OCI-LY1 (cell line): ENCODE measurements around the gene IRAK1.

ENCODE experiments used
- H2AFZ ChIP-seq: fragments of 200-600 bp; sonication (generic), shearing (Covaris generic); 2 replicates; pipeline ENCODE4 v1.6.0; 2014; ENCODE audit warnings: antibody characterized with exemption, mild to moderate bottlenecking, low read length
- H3F3A ChIP-seq: fragments of 200-600 bp; sonication (generic), shearing (Covaris generic); 2 replicates; pipeline ENCODE4 v1.6.0; 2014; ENCODE audit warnings: mild to moderate bottlenecking, antibody characterized with exemption, low read length, moderate library complexity; ENCODE audit not compliant: insufficient read depth
- H3K27ac ChIP-seq: fragments of 200-600 bp; sonication (generic); 2 replicates; pipeline ENCODE4 v1.5.1; 2014; ENCODE audit warnings: low read length, mixed run types, mild to moderate bottlenecking, low read depth; ENCODE audit not compliant: poor library complexity, severe bottlenecking
- H3K27me3 ChIP-seq: fragments of 200-600 bp; sonication (generic); 2 replicates; pipeline ENCODE4 v1.6.0; 2014; ENCODE audit warnings: antibody characterized with exemption, mild to moderate bottlenecking, low read length, moderate library complexity; ENCODE audit not compliant: insufficient read depth
- H3K36me3 ChIP-seq: fragments of 200-600 bp; sonication (generic); 2 replicates; pipeline ENCODE4 v1.6.1; 2014; ENCODE audit warnings: mild to moderate bottlenecking, antibody characterized with exemption, low read length, moderate library complexity, mixed read lengths; ENCODE audit not compliant: insufficient read depth
- H3K4me1 ChIP-seq: fragments of 200-600 bp; sonication (generic); 2 replicates; pipeline ENCODE4 v1.5.1; 2014; ENCODE audit warnings: mild to moderate bottlenecking, low read length, moderate library complexity; ENCODE audit not compliant: insufficient read depth, severe bottlenecking
- H3K4me2 ChIP-seq: fragments of 200-600 bp; sonication (generic), shearing (Covaris generic); 2 replicates; pipeline ENCODE4 v1.6.1; 2014; ENCODE audit warnings: low read length
- H3K4me3 ChIP-seq: fragments of 200-600 bp; sonication (generic); 2 replicates; pipeline ENCODE4 v1.5.1; 2014; ENCODE audit warnings: low read length, low read depth, mild to moderate bottlenecking, mixed read lengths; ENCODE audit not compliant: poor library complexity, severe bottlenecking
- H3K79me2 ChIP-seq: fragments of 200-600 bp; shearing (Covaris generic); 2 replicates; pipeline ENCODE4 v1.6.1; 2016; ENCODE audit warnings: mixed run types, low read length, mixed read lengths; ENCODE audit not compliant: insufficient read depth
- H3K9ac ChIP-seq: fragments of 200-600 bp; sonication (generic), shearing (Covaris generic); 2 replicates; pipeline ENCODE4 v1.6.1; 2014; ENCODE audit warnings: mild to moderate bottlenecking, low read length, mixed read lengths
- H3K9me2 ChIP-seq: fragments of 200-600 bp; sonication (generic), shearing (Covaris generic); 2 replicates; pipeline ENCODE4 v1.6.1; 2014; ENCODE audit warnings: low read depth, mild to moderate bottlenecking, low read length, mixed read lengths
- H3K9me3 ChIP-seq: fragments of 200-600 bp; shearing (Covaris generic); 2 replicates; pipeline ENCODE4 v1.6.1; 2014; ENCODE audit warnings: low read length, mixed read lengths
- H4K20me1 ChIP-seq: fragments of 200-600 bp; sonication (generic), shearing (Covaris generic); 2 replicates; pipeline ENCODE4 v1.6.0; 2016; ENCODE audit warnings: mild to moderate bottlenecking, low read length; ENCODE audit not compliant: insufficient read depth
- EZH2 ChIP-seq: fragments of 200-600 bp; sonication (generic), shearing (Covaris generic); IDR thresholded peaks from 2 replicates; pipeline ENCODE4 v1.8.0; 2017; ENCODE audit warnings: borderline replicate concordance, mixed run types, mild to moderate bottlenecking, antibody characterized with exemption, low read length, moderate library complexity, mixed read lengths
- TF ChIP-seq, protein P1 (sequence below): fragments of 200-600 bp; sonication (generic), shearing (Covaris generic); IDR thresholded peaks from 2 replicates; pipeline ENCODE4 v1.5.1; 2017; ENCODE audit warnings: mild to moderate bottlenecking, antibody characterized with exemption, low read length, moderate library complexity, mixed read lengths

The IRAK1 gene

DNA sequence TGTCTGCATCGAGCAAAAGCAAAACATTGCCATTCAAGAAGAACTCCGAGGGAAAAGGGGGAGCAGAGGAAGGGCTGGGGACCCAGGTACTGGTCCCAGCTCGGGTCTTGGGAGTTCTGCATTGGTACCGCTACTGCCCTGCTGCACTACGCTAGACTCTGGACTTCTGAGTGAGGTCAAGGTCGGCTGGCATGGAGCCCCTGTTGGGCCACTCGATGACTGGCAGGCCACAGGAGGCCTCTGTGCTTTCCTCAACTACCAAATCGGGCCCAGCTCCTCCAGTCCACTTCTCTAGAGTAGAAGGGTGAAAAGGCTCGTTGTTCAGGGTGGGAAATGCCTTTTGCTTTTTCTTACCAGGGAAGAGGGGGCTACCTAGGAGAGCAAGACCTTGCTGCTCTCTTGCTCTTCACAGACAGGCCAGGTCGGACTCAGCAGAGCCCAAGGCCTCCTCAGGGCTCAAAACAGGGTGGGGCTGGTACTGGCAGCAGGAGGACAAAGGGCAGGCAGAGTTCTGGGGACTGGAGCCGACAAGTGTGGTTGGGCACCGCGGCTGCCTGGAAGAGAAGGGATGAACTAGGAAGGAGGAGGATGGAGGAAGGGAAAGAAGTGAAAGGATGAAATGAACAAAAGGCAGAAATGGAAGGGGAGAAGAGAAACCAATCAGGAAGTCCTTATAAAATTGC, 8.9 kb upstream of the IRAK1 start:
- TF ChIP-seq EZH2, result no peak
- TF ChIP-seq, protein P1, sequence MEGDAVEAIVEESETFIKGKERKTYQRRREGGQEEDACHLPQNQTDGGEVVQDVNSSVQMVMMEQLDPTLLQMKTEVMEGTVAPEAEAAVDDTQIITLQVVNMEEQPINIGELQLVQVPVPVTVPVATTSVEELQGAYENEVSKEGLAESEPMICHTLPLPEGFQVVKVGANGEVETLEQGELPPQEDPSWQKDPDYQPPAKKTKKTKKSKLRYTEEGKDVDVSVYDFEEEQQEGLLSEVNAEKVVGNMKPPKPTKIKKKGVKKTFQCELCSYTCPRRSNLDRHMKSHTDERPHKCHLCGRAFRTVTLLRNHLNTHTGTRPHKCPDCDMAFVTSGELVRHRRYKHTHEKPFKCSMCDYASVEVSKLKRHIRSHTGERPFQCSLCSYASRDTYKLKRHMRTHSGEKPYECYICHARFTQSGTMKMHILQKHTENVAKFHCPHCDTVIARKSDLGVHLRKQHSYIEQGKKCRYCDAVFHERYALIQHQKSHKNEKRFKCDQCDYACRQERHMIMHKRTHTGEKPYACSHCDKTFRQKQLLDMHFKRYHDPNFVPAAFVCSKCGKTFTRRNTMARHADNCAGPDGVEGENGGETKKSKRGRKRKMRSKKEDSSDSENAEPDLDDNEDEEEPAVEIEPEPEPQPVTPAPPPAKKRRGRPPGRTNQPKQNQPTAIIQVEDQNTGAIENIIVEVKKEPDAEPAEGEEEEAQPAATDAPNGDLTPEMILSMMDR, result no peak
- Histone ChIP-seq H3K9ac (no peak overlapping the region), H2AFZ (no peak overlapping the region), H3K9me3 (no peaks in the 10 kb centered on the region), H3K4me3 (no peak overlapping the region), H3K79me2 (no peaks in the 10 kb centered on the region), H3K9me2 (no peaks in the 10 kb centered on the region), H3K4me1 (no peaks in the 10 kb centered on the region), H3F3A (no peaks in the 10 kb centered on the region), H3K4me2 (no peak overlapping the region), H3K27ac (no peak overlapping the region), H4K20me1 (no peaks in the 10 kb centered on the region), H3K36me3 (peaks cover 32% of the 10 kb centered on the region), H3K27me3 (no peaks in the 10 kb centered on the region)

DNA sequence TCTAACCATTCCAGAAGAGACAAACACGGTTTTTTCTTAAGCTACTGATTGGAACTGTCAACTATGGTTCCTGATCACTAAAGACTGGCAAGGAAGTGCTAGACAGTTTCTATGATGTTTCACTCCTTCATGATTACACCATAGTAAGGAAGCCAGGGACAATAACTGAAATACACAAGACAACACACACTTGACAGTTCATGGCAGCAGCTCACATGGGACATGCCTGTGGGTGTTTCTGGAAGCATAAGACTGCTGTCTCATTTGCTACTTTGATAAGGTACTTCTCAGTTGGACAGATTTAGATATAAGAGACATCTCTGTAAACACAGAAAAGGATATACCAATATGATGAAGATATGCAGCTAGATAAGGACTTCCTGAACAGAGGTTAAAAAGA, 8.3 kb upstream of the IRAK1 start:
- H3K4me1 ChIP-seq, result peaks cover 3% of the 10 kb centered on the region
- H3K4me3 ChIP-seq, result no peak overlapping the region
- no peak overlapping the region for H2AFZ ChIP-seq
- H3K9me3 ChIP-seq, result no peaks in the 10 kb centered on the region
- no peak overlapping the region for H3K27ac ChIP-seq
- H4K20me1 ChIP-seq, result no peaks in the 10 kb centered on the region
- no peaks in the 10 kb centered on the region for H3K79me2 ChIP-seq
- no peaks in the 10 kb centered on the region for H3K27me3 ChIP-seq
- no peak overlapping the region for H3K4me2 ChIP-seq
- H3K9me2 ChIP-seq, result no peaks in the 10 kb centered on the region
- H3F3A ChIP-seq, result no peaks in the 10 kb centered on the region
- TF ChIP-seq, protein P1, result no peak
- TF ChIP-seq EZH2, result no peak
- H3K9ac ChIP-seq, result no peak overlapping the region
- H3K36me3 ChIP-seq, result peaks cover 32% of the 10 kb centered on the region

DNA sequence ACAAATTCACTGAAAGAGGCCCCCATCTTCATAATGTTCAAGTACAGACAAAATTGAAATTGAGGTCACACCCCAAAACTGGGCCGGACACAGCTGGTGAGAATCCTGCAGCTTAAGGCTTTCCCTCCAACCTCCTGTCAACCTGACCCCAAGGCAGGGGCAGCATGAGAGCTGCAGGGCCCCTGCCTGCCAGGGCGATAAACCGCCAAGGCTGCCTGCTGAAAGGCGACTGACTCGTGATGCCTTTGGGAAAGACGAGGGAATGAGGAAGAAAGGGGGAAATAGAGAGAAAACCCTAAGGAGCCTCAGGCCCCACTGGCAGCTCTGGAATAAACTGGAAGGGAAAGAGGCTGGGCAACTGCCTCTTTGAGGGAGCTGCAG, 7.3 kb upstream of the IRAK1 start:
- Histone ChIP-seq H3K4me2 (no peak overlapping the region), H2AFZ (no peak overlapping the region), H3K36me3 (peaks cover 24% of the 10 kb centered on the region), H3K9me3 (no peaks in the 10 kb centered on the region), H3F3A (no peaks in the 10 kb centered on the region), H3K79me2 (no peaks in the 10 kb centered on the region), H3K4me1 (peaks cover 13% of the 10 kb centered on the region), H3K9ac (no peak overlapping the region), H3K9me2 (no peaks in the 10 kb centered on the region), H4K20me1 (no peaks in the 10 kb centered on the region), H3K27me3 (no peaks in the 10 kb centered on the region), H3K4me3 (no peak overlapping the region), H3K27ac (no peak overlapping the region)
- TF ChIP-seq EZH2, result no peak
- TF ChIP-seq, protein P1, result no peak
